Thoracic aorta (tissue), 2 donors: ENCODE results near the gene KMT2E. TPM values are rescaled to one million over a fixed set of nuclear protein-coding genes. Genes with fewer than 3 reads are reported as not detected.

Experiments used
- ATAC-seq: fragments of 150-250 bp; one replicate; pipeline ENCODE4 v1.8.0; 2017; ENCODE audit warnings: low read depth; ENCODE audit not compliant: insufficient number of reproducible peaks, low FRiP score
- DNase-seq: peaks from one replicate; pipeline ENCODE4 v3.0.0-alpha.2; 2020; ENCODE audit warnings: low spot score
- H3K27ac ChIP-seq, 2 donors: fragments of 200-600 bp; sonication (generic); 1 replicate in 1 of 2; 2 replicates in 1 of 2; pipeline ENCODE4 v1.5.1; 2016; ENCODE audit warnings: mild to moderate bottlenecking in 2 of 2, moderate library complexity in 2 of 2
- H3K27me3 ChIP-seq: fragments of 200-600 bp; sonication (generic); replicated peaks from 2 replicates; pipeline ENCODE4 v1.6.0; 2016; ENCODE audit warnings: mild to moderate bottlenecking; ENCODE audit not compliant: insufficient read depth
- H3K36me3 ChIP-seq: fragments of 200-600 bp; sonication (generic); one replicate; pipeline ENCODE4 v1.5.1; 2016
- H3K4me1 ChIP-seq, 2 donors: fragments of 200-600 bp; sonication (generic); 1 replicate in 1 of 2; 2 replicates in 1 of 2; pipeline versions ENCODE4 v1.5.1 to v1.6.0; 2016; ENCODE audit warnings: low read depth in 2 of 2, mild to moderate bottlenecking in 1 of 2; ENCODE audit not compliant: control insufficient read depth in 1 of 2
- H3K4me3 ChIP-seq: fragments of 200-600 bp; sonication (generic); 2 replicates; pipeline ENCODE4 v1.5.1; 2016; ENCODE audit warnings: mild to moderate bottlenecking
- H3K9me3 ChIP-seq: fragments of 200-600 bp; sonication (generic); 2 replicates; pipeline ENCODE4 v1.5.1; 2016
- CTCF ChIP-seq: fragments of 200-600 bp; sonication (generic); IDR thresholded peaks from one replicate; pipeline ENCODE4 v1.5.1; 2019; ENCODE audit warnings: antibody characterized with exemption
- total RNA-seq, 2 donors: library from RNA; depleted of rRNA; stranded (reverse); fragments of >200 nt; gene quantifications; one replicate each; pipeline versions ENCODE4 v1.1.0 to v1.2.3, GENCODE V29; 2016

The KMT2E gene
- total RNA-seq, 2 donors from 2014 or later, result 139 to 140 TPM

GRCh38 chr7:105161366-105161765 lies 147.4 kb downstream of the KMT2E start:
- no peak for ATAC-seq
- no peak for TF ChIP-seq CTCF
- no peak for DNase-seq

More at GRCh38 chr7:105161366-105161765, 147.4 kb downstream of the KMT2E start:
- no peaks in the 10 kb centered on the region for H3K4me1 ChIP-seq
- no peak overlapping the region for H3K27ac ChIP-seq
- H3K36me3 ChIP-seq, result peaks cover 7% of the 10 kb centered on the region
- no peaks in the 10 kb centered on the region for H3K9me3 ChIP-seq
- no peak overlapping the region for H3K4me3 ChIP-seq
- no peaks in the 10 kb centered on the region for H3K27me3 ChIP-seq
